A549 (cell line): ENCODE results near the gene PAX1. TPM values are rescaled to one million over a fixed set of nuclear protein-coding genes. Genes with fewer than 3 reads are reported as not detected.

ENCODE experiments used
- ATAC-seq, 2 experiments: fragments of 200-7000 bp in 1 of 2; fragments of >200 bp in 1 of 2; cut with Nextera tagmentation in 1 of 2; cut with Tn5 transposase in 1 of 2; 3 replicates each; pipeline versions ENCODE4 v1.8.0 to v1.9.1; 2018 to 2020; ENCODE audit warnings: mild to moderate bottlenecking in 1 of 2, moderate library complexity in 1 of 2
- CTCF ChIA-PET: fragments of 300-600 bp; sonication (Branson Sonifier 250); formaldehyde crosslinking; extraction: SDS; loops from one replicate; lab custom pipeline; 2021; ENCODE audit warnings: antibody characterized with exemption, inconsistent platforms; lab: Yijun Ruan, JAX
- POLR2A ChIA-PET: fragments of 350-600 bp; formaldehyde crosslinking; extraction: SDS; loops from one replicate; lab custom pipeline; 2021; ENCODE audit warnings: antibody characterized with exemption, inconsistent platforms; lab: Yijun Ruan, JAX
- DNase-seq, 2 experiments: peaks; one replicate each; pipeline versions ENCODE4 v3.0.0 to v3.0.0-alpha.2; 2011 to 2016; ENCODE audit warnings: low read depth in 1 of 2, low spot score in 1 of 2
- FAIRE-seq: peaks from 2 replicates; lab custom pipeline; 2011; peaks lifted over from hg19 to GRCh38; lab: Jason Lieb, UNC
- H3K27ac ChIP-seq, 2 experiments: fragments of >200 bp; sonication (Bioruptor Twin); formaldehyde crosslinking; 3 replicates each; pipeline ENCODE4 v1.5.1; 2016 to 2017
- H3K4me1 ChIP-seq: fragments of >200 bp; sonication (Bioruptor Twin); formaldehyde crosslinking; 3 replicates; pipeline ENCODE4 v1.6.1; 2016
- H3K4me2 ChIP-seq: fragments of >200 bp; sonication (Bioruptor Twin); formaldehyde crosslinking; 3 replicates; pipeline ENCODE4 v1.6.1; 2016
- H3K4me3 ChIP-seq: fragments of >200 bp; sonication (Bioruptor Twin); formaldehyde crosslinking; 3 replicates; pipeline ENCODE4 v1.5.1; 2016
- H3K9me3 ChIP-seq: fragments of >200 bp; sonication (Bioruptor Twin); formaldehyde crosslinking; 3 replicates; pipeline ENCODE4 v1.6.1; 2016
- BHLHE40 ChIP-seq: IDR thresholded peaks from 2 replicates; pipeline ENCODE4 v1.6.1; 2012; ENCODE audit warnings: low read depth, low read length, inconsistent platforms
- CBX8 ChIP-seq: fragments of 200-600 bp; sonication (generic); IDR thresholded peaks from 2 replicates; pipeline ENCODE4 v1.6.1; 2016
- CHD4 ChIP-seq: fragments of 200-600 bp; sonication (generic); IDR thresholded peaks from 2 replicates; pipeline ENCODE4 v1.6.1; 2016; ENCODE audit warnings: antibody characterized with exemption, mild to moderate bottlenecking, borderline replicate concordance
- EHF ChIP-seq: fragments of 250-450 bp; sonication (Bioruptor Pico); IDR thresholded peaks from 2 replicates; pipeline ENCODE4 v1.5.0; 2020; ENCODE audit warnings: mild to moderate bottlenecking
- ELK1 ChIP-seq: fragments of 150-350 bp; IDR thresholded peaks from 2 replicates; pipeline ENCODE4 v1.6.1; 2014; ENCODE audit warnings: low read depth, mild to moderate bottlenecking, low read length
- ESRRA ChIP-seq: fragments of 150-350 bp; IDR thresholded peaks from 2 replicates; pipeline ENCODE4 v1.6.1; 2014; ENCODE audit warnings: mild to moderate bottlenecking, low read length, borderline replicate concordance
- GATA3 ChIP-seq: IDR thresholded peaks from 2 replicates; pipeline ENCODE4 v1.6.1; 2012; ENCODE audit warnings: borderline replicate concordance
- HEYL ChIP-seq: fragments of 250-450 bp; sonication (Bioruptor Pico); IDR thresholded peaks from 2 replicates; pipeline ENCODE4 v1.8.0; 2021; ENCODE audit warnings: mild to moderate bottlenecking, moderate library complexity
- HOXB13 ChIP-seq: fragments of 250-450 bp; sonication (Bioruptor Pico); IDR thresholded peaks from 2 replicates; pipeline ENCODE4 v1.5.0; 2020; ENCODE audit warnings: low read depth, mild to moderate bottlenecking, moderate library complexity
- HOXB5 ChIP-seq: fragments of 250-450 bp; sonication (Bioruptor Pico); IDR thresholded peaks from 2 replicates; pipeline ENCODE4 v1.5.0; 2020; ENCODE audit warnings: mild to moderate bottlenecking, moderate library complexity
- JUNB ChIP-seq: fragments of >200 bp; sonication (Bioruptor Twin); formaldehyde crosslinking; IDR thresholded peaks from 2 replicates; pipeline ENCODE4 v1.6.1; 2016
- KDM5A ChIP-seq: fragments of 200-600 bp; sonication (generic); IDR thresholded peaks from 2 replicates; pipeline ENCODE4 v1.6.1; 2016; ENCODE audit warnings: antibody characterized with exemption, mild to moderate bottlenecking
- MAFK ChIP-seq: fragments of 450-650 bp; IDR thresholded peaks from 2 replicates; pipeline ENCODE4 v1.6.1; 2014; ENCODE audit not compliant: partially characterized antibody
- MAX ChIP-seq: IDR thresholded peaks from 2 replicates; pipeline ENCODE4 v1.6.1; 2012
- MAZ ChIP-seq: fragments of 150-350 bp; IDR thresholded peaks from 2 replicates; pipeline ENCODE4 v1.6.1; 2014; ENCODE audit warnings: antibody characterized with exemption, low read depth, low read length, borderline replicate concordance
- NFE2L2 ChIP-seq: fragments of 150-350 bp; conservative IDR thresholded peaks from 2 replicates; pipeline ENCODE4 v1.6.1; 2014; ENCODE audit warnings: low read length
- POLR2A ChIP-seq: IDR thresholded peaks from 2 replicates; pipeline ENCODE4 v1.6.1; 2012; ENCODE audit warnings: mild to moderate bottlenecking, low read length
- POLR2AphosphoS2 ChIP-seq: conservative IDR thresholded peaks from 2 replicates; pipeline ENCODE4 v1.6.1; 2012; ENCODE audit warnings: low read length, improper control_type of control experiment, inconsistent platforms
- RAD21 ChIP-seq, 2 experiments: fragments of >200 bp in 1 of 2; sonication (Bioruptor Twin) in 1 of 2; formaldehyde crosslinking in 1 of 2; IDR thresholded peaks in 1 of 2; conservative IDR thresholded peaks in 1 of 2; 2 replicates in 1 of 2; 3 replicates in 1 of 2; pipeline ENCODE4 v1.6.1; 2012 to 2018; ENCODE audit warnings: inconsistent platforms in 1 of 2
- RCOR1 ChIP-seq: fragments of 150-350 bp; IDR thresholded peaks from 2 replicates; pipeline ENCODE4 v1.6.1; 2014; ENCODE audit warnings: antibody characterized with exemption, low read length, low read depth
- RFX5 ChIP-seq: fragments of 450-650 bp; IDR thresholded peaks from 2 replicates; pipeline ENCODE4 v1.7.1; 2014; ENCODE audit warnings: antibody characterized with exemption, mild to moderate bottlenecking, moderate library complexity
- SMC3 ChIP-seq: fragments of >200 bp; sonication (Bioruptor Twin); formaldehyde crosslinking; IDR thresholded peaks from 3 replicates; pipeline ENCODE4 v1.6.1; 2018; ENCODE audit warnings: inconsistent platforms
- SREBF2 ChIP-seq: fragments of 450-650 bp; IDR thresholded peaks from 2 replicates; pipeline ENCODE4 v1.6.1; 2014; ENCODE audit warnings: mild to moderate bottlenecking, moderate library complexity
- ZNF302 ChIP-seq: fragments of 250-450 bp; sonication (Bioruptor Pico); IDR thresholded peaks from 2 replicates; pipeline ENCODE4 v1.9.0; 2021; ENCODE audit warnings: inconsistent platforms, mild to moderate bottlenecking, moderate library complexity
- WGBS: methylation state at CpG from one replicate; pipeline ENCODE4 v1.1.6; 2017; ENCODE audit errors: missing lambda C conversion rate; 5-methylcytosine and 5-hydroxymethylcytosine counted together
- polyA plus RNA-seq, 4 experiments: library from polyadenylated mRNA; depleted of rRNA in 3 of 4; stranded (reverse); fragments of >200 nt; fragmentation: RNase III in 1 of 4; extraction: RNeasy Plus Mini Kit Qiagen cat#74134 plus additional on column Dnase treatment in 1 of 4; gene quantifications; 2 replicates in 3 of 4; 3 replicates in 1 of 4; pipeline ENCODE4 v1.2.3, GENCODE V29; 2011 to 2017
- TF ChIP-seq, protein P1 (sequence below): fragments of >200 bp; sonication (Bioruptor Twin); formaldehyde crosslinking; IDR thresholded peaks from 3 replicates; pipeline ENCODE4 v1.6.1; 2016
- TF ChIP-seq, protein P2 (sequence below): IDR thresholded peaks from 2 replicates; pipeline ENCODE4 v1.6.1; 2012
- TF ChIP-seq, protein P3 (sequence below): fragments of 200-600 bp; sonication (generic); IDR thresholded peaks from 2 replicates; pipeline ENCODE4 v1.6.1; 2016; ENCODE audit warnings: antibody characterized with exemption, mild to moderate bottlenecking, moderate library complexity
- TF ChIP-seq, protein P4 (sequence below): fragments of 450-650 bp; IDR thresholded peaks from 2 replicates; pipeline ENCODE4 v1.6.1; 2014; ENCODE audit warnings: antibody characterized with exemption

The PAX1 gene
- polyA plus RNA-seq, 2 of the 4 experiments (the other 2 are of a cell fraction): not detected

DNA sequence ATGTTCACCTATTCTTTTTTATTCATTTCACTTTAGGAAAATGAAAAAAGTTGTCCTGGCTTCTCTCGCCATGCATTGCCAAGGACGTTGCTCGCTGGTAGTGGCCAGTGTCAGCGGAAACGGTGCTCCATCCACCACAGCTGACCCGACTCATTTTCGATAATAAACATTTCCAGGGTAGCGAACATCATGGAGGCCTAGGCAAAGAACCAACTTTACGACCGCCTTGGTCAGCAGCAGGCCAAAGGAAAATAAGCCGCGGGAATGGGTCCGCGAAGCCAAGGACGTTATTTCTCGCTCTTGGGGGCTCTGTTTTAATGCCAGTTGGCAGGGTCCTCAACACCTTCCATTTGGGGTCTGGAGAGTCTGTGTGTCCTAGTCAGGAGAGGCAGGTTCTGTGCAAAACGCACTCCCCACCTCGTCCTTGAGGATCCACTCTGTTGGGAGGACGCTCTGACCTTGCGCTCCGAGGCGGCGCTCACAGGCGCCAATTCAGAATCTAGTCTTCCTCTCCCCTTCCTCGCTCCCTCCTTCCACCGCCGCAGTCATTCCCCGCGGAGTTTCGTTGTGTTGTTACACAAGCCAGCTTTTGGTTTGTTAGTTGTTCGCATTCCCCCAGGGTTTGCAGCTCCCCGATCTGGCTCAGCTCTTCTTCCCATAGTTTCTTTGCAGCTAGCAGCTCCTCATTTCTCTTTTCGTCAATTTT is 4.1 kb upstream of the PAX1 start:
- ChIA-PET CTCF (interaction anchor here (0.6 to 12.0 kb wide), 8 partner anchors 10 to 613 kb away, joined by 3 to 115 read pairs (median 8); no protein-coding TSS in a partner anchor), POLR2A (no interaction called here)
- FAIRE-seq (no peak), DNase-seq (no peak), ATAC-seq (no peak)
- no peak overlapping the region for H3K27ac ChIP-seq
- no peaks in the 10 kb centered on the region for H3K4me1 ChIP-seq
- 53% methylated on average over 33 of the region's 33 CpGs for WGBS
- H3K4me2 ChIP-seq: no peak overlapping the region
- no peaks in the 10 kb centered on the region; the same call in 2 of the 3 replicates for H3K9me3 ChIP-seq
- no peak overlapping the region for H3K4me3 ChIP-seq
- TF ChIP-seq, protein P1, sequence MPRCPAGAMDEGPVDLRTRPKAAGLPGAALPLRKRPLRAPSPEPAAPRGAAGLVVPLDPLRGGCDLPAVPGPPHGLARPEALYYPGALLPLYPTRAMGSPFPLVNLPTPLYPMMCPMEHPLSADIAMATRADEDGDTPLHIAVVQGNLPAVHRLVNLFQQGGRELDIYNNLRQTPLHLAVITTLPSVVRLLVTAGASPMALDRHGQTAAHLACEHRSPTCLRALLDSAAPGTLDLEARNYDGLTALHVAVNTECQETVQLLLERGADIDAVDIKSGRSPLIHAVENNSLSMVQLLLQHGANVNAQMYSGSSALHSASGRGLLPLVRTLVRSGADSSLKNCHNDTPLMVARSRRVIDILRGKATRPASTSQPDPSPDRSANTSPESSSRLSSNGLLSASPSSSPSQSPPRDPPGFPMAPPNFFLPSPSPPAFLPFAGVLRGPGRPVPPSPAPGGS: no peak
- TF ChIP-seq EHF (CRISPR knock-in tag) (no peak), BHLHE40 (no peak), ZNF302 (CRISPR knock-in tag) (no peak), SREBF2 (no peak), CHD4 (no peak), ELK1 (no peak), RCOR1 (no peak), KDM5A (no peak)
- TF ChIP-seq, protein P2, sequence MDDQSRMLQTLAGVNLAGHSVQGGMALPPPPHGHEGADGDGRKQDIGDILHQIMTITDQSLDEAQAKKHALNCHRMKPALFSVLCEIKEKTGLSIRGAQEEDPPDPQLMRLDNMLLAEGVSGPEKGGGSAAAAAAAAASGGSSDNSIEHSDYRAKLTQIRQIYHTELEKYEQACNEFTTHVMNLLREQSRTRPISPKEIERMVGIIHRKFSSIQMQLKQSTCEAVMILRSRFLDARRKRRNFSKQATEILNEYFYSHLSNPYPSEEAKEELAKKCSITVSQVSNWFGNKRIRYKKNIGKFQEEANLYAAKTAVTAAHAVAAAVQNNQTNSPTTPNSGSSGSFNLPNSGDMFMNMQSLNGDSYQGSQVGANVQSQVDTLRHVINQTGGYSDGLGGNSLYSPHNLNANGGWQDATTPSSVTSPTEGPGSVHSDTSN: no peak
- TF ChIP-seq, all 56 proteins: peak for 0

GRCh38 chr20:21702016-21702415 is 3.4 kb upstream of the PAX1 start:
- no peak overlapping the region for H3K4me2 ChIP-seq
- DNase-seq (no peak), ATAC-seq (no peak), FAIRE-seq (no peak)
- no peaks in the 10 kb centered on the region; the same call in 2 of the 3 replicates for H3K9me3 ChIP-seq
- no peaks in the 10 kb centered on the region for H3K4me1 ChIP-seq
- H3K4me3 ChIP-seq: no peak overlapping the region
- 57% methylated on average over 14 of the region's 14 CpGs for WGBS
- CTCF ChIA-PET: interaction anchor here (0.6 to 12.0 kb wide), 15 partner anchors 10 to 615 kb away, joined by 3 to 115 read pairs (median 3); no protein-coding TSS in a partner anchor
- POLR2A ChIA-PET: no interaction called here
- no peak overlapping the region for H3K27ac ChIP-seq
- TF ChIP-seq HEYL (no peak), SMC3 (no peak), MAZ (no peak), GATA3 (no peak), HOXB5 (CRISPR knock-in tag) (no peak), POLR2A (no peak), NFE2L2 (no peak), MAX (no peak), MAFK (no peak), ESRRA (no peak), JUNB (no peak), POLR2AphosphoS2 (no peak), RFX5 (no peak), HOXB13 (no peak), CBX8 (no peak), RAD21 (conservative IDR thresholded peaks at IDR 0.05 in 1 of 2, IDR thresholded peaks at IDR 0.05 in 1 of 2) (no peak), SREBF2 (no peak)
- TF ChIP-seq, protein P1: no peak
- TF ChIP-seq, protein P3, sequence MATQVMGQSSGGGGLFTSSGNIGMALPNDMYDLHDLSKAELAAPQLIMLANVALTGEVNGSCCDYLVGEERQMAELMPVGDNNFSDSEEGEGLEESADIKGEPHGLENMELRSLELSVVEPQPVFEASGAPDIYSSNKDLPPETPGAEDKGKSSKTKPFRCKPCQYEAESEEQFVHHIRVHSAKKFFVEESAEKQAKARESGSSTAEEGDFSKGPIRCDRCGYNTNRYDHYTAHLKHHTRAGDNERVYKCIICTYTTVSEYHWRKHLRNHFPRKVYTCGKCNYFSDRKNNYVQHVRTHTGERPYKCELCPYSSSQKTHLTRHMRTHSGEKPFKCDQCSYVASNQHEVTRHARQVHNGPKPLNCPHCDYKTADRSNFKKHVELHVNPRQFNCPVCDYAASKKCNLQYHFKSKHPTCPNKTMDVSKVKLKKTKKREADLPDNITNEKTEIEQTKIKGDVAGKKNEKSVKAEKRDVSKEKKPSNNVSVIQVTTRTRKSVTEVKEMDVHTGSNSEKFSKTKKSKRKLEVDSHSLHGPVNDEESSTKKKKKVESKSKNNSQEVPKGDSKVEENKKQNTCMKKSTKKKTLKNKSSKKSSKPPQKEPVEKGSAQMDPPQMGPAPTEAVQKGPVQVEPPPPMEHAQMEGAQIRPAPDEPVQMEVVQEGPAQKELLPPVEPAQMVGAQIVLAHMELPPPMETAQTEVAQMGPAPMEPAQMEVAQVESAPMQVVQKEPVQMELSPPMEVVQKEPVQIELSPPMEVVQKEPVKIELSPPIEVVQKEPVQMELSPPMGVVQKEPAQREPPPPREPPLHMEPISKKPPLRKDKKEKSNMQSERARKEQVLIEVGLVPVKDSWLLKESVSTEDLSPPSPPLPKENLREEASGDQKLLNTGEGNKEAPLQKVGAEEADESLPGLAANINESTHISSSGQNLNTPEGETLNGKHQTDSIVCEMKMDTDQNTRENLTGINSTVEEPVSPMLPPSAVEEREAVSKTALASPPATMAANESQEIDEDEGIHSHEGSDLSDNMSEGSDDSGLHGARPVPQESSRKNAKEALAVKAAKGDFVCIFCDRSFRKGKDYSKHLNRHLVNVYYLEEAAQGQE: no peak
- TF ChIP-seq, protein P4, sequence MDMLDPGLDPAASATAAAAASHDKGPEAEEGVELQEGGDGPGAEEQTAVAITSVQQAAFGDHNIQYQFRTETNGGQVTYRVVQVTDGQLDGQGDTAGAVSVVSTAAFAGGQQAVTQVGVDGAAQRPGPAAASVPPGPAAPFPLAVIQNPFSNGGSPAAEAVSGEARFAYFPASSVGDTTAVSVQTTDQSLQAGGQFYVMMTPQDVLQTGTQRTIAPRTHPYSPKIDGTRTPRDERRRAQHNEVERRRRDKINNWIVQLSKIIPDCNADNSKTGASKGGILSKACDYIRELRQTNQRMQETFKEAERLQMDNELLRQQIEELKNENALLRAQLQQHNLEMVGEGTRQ: no peak
